Activated CD4-positive, alpha-beta T cell treated with anti-CD3 and anti-CD28 coated beads, Interleukin-2, amount 10 ng/mL, durations not matched to agents 24 days and 14 days (primary cell): ENCODE data around the gene SLC1A5. TPM values are rescaled to one million over a fixed set of nuclear protein-coding genes. Genes with fewer than 3 reads are reported as not detected.

Experiments
- DNase-seq: peaks from one replicate; pipeline ENCODE4 v3.0.0; 2022
- H3K27ac Mint-ChIP-seq: one replicate; pipeline ENCODE4 v1.8.0; 2022; ENCODE audit warnings: mild to moderate bottlenecking, mixed read lengths
- H3K27me3 Mint-ChIP-seq: one replicate; pipeline ENCODE4 v1.8.0; 2022; ENCODE audit warnings: mixed read lengths
- H3K36me3 Mint-ChIP-seq: one replicate; pipeline ENCODE4 v1.8.0; 2022; ENCODE audit warnings: low read depth, mild to moderate bottlenecking, mixed read lengths
- H3K4me1 Mint-ChIP-seq: one replicate; pipeline ENCODE4 v1.8.0; 2021; ENCODE audit warnings: mixed read lengths
- H3K4me3 Mint-ChIP-seq: one replicate; pipeline ENCODE4 v1.8.0; 2022; ENCODE audit warnings: mild to moderate bottlenecking, moderate library complexity, mixed read lengths
- H3K9me3 Mint-ChIP-seq: one replicate; pipeline ENCODE4 v1.8.0; 2021; ENCODE audit warnings: mixed read lengths
- intact Hi-C: fragments of 100-400 bp; cut with micrococcal nuclease; formaldehyde crosslinking; loops from one replicate; pipeline ENCODE4 v1.15.1; 2023
- total RNA-seq: library from RNA; stranded (reverse); gene quantifications from 2 replicates; pipeline ENCODE4 v1.2.3, GENCODE V29; 2022

The SLC1A5 gene
- total RNA-seq, 1 donor from 2014 or later, result 224 TPM

DNA sequence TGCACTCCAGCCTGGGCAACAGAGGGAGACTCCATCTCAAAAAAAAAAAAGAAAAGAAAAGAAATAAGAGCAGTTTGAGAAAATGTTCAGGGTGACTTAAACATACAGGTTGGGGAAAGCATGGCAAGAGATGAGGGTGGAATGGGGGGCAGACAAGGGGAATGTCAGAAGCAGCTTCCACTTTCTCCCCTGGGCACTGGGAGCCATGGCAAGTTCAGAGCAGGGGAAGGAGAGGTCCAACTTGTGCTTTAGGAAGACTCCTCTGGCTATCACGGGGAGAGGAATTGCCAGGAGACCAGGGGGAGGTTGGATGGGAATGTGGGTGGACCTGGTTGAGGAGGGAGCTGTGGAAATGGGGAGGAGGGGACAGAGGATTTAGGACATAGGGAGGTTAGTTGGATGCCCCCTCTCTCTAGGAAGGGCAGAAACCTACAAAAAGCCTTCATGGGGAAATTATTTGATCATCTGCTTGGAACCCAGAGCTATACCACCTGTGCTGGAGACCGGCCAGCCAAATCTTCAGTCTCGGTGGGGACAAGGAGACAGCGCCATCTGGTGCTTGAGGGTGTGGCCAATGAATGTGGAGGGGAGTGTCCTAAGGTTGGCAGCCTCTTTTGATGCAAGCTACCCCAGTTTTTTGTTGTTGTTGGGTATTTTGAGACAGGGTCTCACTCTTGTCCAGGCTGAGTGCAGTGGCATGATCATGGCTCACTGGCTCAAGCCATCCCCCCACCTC, 34.8 kb downstream of the SLC1A5 start:
- DNase-seq, result peak; percentile 92
- peaks cover 13% of the 10 kb centered on the region for H3K4me1 Mint-ChIP-seq
- H3K27ac Mint-ChIP-seq, result no peak overlapping the region

DNA sequence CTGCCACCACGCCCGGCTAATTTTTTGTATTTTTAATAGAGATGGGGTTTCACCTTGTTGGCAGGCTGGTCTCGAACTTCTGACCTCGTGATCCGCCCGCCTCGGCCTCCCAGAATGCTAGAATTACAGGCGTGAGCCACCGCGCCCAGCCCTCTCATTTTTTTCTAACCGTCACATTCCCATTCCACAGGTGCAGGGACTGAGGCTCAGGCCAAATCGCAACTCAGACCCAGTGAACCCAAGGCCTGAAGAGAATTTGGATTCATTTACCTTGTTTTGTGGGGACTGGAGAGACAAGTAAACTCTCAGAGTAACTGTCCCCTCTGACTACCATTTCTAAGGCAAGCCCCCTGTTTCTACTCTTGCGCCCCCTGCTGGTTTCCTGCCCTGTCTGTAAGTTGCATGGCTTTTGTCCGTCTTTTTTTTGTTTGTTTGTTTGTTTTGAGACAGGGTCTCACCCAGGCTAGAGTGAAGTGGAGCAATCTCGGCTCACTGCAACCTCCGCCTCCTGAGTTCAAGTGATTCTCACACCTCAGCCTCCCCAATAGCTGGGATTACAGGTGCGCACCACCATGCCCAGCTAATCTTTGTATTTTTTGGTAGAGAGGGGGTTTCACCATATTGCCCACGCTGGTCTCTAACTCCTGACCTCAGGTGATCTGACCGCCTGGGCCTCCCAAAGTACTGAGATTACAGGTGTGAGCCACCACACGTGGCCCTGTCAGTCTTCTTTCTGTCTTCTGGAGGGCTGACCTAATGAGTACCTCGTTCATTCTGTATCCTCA, 39.9 kb downstream of the SLC1A5 start:
- H3K9me3 Mint-ChIP-seq, result no peaks in the 10 kb centered on the region
- peaks cover 27% of the 10 kb centered on the region for H3K4me1 Mint-ChIP-seq
- intact Hi-C loops, result loop anchor here (5.0 kb wide), 1 partner anchor 36 kb away; no protein-coding TSS in a partner anchor
- peak overlapping the region; percentile 32 for H3K4me3 Mint-ChIP-seq
- H3K36me3 Mint-ChIP-seq, result peaks cover 8% of the 10 kb centered on the region
- H3K27ac Mint-ChIP-seq, result peak overlapping the region; percentile 51
- no peaks in the 10 kb centered on the region for H3K27me3 Mint-ChIP-seq
- peak; percentile 92 for DNase-seq

More for the DNA sequence above, 34.8 kb downstream of the SLC1A5 start:
- Mint-ChIP-seq H3K36me3 (peaks cover 10% of the 10 kb centered on the region), H3K27me3 (no peaks in the 10 kb centered on the region), H3K9me3 (no peaks in the 10 kb centered on the region), H3K4me3 (no peak overlapping the region)
- intact Hi-C loops, result loop anchor here (2.0 kb wide), 1 partner anchor 225 kb away; no protein-coding TSS in a partner anchor

DNA sequence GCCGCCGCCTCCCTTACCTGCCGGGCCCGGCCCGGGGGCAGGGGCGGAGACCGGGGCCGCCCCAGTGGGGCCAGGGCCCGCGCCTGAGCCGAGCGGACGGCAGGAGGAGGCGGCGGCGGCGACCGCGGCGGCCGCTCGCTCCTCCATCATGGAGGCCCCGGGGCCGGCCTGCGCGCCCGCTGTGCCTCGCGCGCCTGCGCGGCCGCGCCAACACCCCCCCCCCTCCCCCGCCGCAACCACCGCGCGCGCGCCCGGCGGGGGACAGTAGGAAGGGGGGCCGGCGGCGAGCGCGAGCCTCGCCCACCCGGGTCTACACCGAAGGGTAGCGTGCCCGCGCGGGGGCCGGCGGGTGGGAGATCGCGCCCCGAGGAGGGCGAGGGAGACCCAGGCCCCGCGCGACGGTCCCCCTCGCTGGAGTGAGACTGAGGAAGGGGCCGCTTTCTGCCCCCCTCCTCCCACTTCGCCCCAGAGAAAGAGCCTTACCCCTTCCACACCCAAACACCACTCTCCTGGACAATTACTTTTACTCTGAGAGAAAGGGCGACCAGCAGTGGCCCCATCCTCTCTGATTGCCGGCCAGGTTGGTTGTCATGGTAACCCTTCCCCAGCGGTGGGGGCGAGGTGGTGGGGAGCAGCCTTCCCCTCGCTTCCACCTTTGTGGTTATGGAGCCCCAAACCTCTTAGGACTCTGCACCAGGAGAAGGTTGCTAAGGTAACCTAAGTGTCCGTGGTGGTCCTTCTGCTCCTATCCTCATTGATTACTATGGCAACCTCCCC, 41.9 kb downstream of the SLC1A5 start, which contains the start of gene STRN4:
Gene STRN4, minus strand, starts transcription at position 170 of the 777 bp plus-strand sequence. Its CDS starts 20 bp downstream, at position 150.
- intact Hi-C loops, result loop anchor here (5.0 kb wide), 1 partner anchor 34 kb away; no protein-coding TSS in a partner anchor
- Mint-ChIP-seq H3K9me3 (no peaks in the 10 kb centered on the region), H3K27me3 (no peaks in the 10 kb centered on the region), H3K4me1 (peaks cover 34% of the 10 kb centered on the region), H3K4me3 (peak within 1 kb of the TSS; percentile 93), H3K27ac (peak within 1 kb of the TSS; percentile 91), H3K36me3 (peaks cover 12% of the 10 kb centered on the region)
- peak; percentile 87 for DNase-seq

DNA sequence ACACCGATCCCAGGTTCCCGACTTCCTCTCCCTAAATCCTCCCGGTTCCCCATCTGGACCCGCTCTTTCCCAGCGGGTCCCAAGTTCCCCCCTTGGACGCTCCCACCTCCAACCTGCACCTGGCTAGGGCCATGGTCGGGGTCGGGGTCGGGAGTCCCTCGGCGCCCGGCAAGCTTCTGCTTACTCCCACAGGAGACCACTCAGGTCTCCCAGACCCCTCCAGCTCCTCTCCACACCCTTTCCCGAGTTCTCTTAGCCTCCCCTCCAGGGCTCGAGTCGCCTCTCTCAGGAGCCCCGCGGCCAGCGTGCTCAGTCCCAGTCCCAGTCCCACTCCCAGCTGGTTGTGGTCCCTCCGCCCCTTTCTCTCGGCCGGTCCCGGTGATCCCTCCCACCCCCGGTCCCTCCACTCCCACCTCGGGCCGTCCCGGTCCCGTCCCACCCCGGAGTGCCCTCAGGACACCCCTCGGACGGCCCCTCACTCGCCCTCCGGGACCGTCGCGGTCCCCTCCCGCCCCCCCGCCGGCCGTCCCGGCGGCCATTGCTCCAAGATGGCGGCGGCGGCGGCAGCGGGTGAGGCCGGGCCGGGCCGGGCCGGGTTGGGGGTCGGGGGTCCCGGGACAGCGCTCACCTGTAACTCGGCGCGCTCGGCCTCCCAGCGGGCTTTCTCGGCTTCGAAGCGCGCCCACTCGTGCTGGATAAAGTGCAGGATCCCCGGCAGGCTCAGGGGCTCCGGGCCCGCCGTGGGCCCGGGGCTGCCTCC, 42.7 kb downstream of the SLC1A5 start, which contains the start of gene FKRP:
Gene FKRP, plus strand, starts transcription at position 537 of the 760 bp plus-strand sequence. CDS start 9,394 bp downstream, outside the sequence.
- H3K36me3 Mint-ChIP-seq, result peaks cover 15% of the 10 kb centered on the region
- H3K27ac Mint-ChIP-seq, result peak within 1 kb of the TSS; percentile 91
- H3K9me3 Mint-ChIP-seq, result no peaks in the 10 kb centered on the region
- intact Hi-C loops, result loop anchor here (5.0 kb wide), 1 partner anchor 33 kb away; no protein-coding TSS in a partner anchor
- H3K27me3 Mint-ChIP-seq, result no peaks in the 10 kb centered on the region
- DNase-seq, result peak; percentile 81
- peak within 1 kb of the TSS; percentile 93 for H3K4me3 Mint-ChIP-seq
- peaks cover 37% of the 10 kb centered on the region for H3K4me1 Mint-ChIP-seq

DNA sequence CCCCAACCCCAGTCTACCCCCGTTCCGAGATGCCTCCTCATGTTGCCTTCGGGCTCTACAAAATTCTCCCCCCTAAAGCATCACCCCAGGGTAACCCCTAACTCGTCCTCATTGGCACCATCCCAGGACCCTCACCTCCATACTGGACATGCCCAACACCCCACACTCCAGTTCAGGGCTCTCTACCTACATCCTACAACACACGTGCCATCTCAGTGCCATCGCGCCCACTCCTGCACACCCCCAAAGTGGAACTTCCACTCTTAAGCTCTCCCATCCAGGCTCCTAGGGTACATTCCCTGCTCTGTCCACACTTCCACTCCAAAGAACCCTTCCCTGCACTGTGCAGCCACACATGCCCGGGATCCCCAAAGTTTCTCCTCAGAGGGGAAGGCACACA, 43.4 kb downstream of the SLC1A5 start:
- H3K4me1 Mint-ChIP-seq, result peaks cover 37% of the 10 kb centered on the region

DNA sequence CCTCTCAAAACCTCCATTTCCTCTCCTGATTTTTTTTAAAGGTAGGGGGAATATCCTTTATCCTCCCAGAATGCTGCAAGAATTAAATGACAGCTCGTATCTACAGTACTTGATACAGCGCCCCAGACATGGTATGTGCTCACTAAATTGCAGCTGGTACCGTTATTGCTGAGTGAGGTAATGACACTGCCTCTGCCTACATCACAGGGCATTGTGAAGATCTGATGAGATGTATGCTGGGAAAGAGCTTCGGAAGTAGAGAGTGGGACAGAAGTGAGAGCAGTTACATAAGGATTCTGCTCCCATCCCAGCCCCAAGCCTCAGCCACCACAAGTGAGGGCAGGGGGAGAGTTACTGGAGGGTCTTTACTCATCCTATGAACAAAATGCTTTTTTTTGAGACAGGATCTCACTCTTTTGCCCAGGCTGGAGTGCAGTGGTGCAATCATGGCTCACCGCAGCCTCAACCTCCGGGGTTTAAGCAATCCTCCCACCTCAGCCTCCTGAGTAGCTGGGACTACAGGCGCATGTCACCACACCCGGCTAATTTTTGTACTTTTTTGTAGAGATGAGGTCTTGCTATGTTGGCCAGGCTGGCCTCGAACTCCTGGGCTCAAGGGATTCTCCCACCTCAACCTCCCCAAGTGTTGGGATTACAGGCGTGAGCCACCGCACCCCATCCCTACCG, 44.2 kb downstream of the SLC1A5 start:
- peaks cover 38% of the 10 kb centered on the region for H3K4me1 Mint-ChIP-seq
- no peak overlapping the region for H3K27ac Mint-ChIP-seq
- H3K4me3 Mint-ChIP-seq, result peak overlapping the region; percentile 93
- H3K9me3 Mint-ChIP-seq, result no peaks in the 10 kb centered on the region
- peaks cover 16% of the 10 kb centered on the region for H3K36me3 Mint-ChIP-seq
- intact Hi-C loops, result no loop called here
- DNase-seq, result no peak
- no peaks in the 10 kb centered on the region for H3K27me3 Mint-ChIP-seq

More for the DNA sequence above, 43.4 kb downstream of the SLC1A5 start:
- H3K27ac Mint-ChIP-seq, result peak overlapping the region; percentile 91
- DNase-seq, result no peak
- peaks cover 15% of the 10 kb centered on the region for H3K36me3 Mint-ChIP-seq
- no peaks in the 10 kb centered on the region for H3K9me3 Mint-ChIP-seq
- no peaks in the 10 kb centered on the region for H3K27me3 Mint-ChIP-seq
- intact Hi-C loops, result loop anchor here (5.0 kb wide), 1 partner anchor 33 kb away; no protein-coding TSS in a partner anchor
- peak overlapping the region; percentile 93 for H3K4me3 Mint-ChIP-seq

DNA sequence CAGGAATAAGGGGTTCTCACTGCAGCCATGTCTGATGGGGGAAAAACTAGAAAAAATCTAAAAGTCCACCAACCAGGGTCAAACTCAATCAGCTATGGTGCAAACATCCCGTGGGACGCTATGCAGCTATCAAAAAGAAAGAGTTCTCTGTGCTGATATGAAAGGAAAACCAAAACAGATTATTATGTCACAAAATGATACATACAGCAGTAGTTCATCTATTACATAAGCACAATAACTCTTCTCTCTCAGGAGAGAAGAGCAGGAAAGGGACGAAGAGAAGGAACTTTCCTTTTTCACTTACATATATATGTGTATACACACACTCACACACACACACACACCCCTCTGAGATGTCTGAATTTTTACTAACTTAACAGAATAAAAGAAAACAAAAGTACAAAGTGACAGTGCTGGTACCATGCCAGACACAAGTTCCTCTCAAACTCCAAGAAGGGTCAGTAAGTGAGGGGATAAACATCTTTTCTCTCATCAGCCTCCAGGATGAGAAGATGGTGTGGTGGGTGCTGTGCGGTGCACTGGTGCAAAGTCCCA, 45.4 kb downstream of the SLC1A5 start:
- no peaks in the 10 kb centered on the region for H3K9me3 Mint-ChIP-seq
- H3K27ac Mint-ChIP-seq, result peak overlapping the region; percentile 53
- no peak overlapping the region for H3K4me3 Mint-ChIP-seq
- intact Hi-C loops, result no loop called here
- peaks cover 34% of the 10 kb centered on the region for H3K4me1 Mint-ChIP-seq
- DNase-seq, result no peak
- H3K36me3 Mint-ChIP-seq, result peaks cover 18% of the 10 kb centered on the region
- no peaks in the 10 kb centered on the region for H3K27me3 Mint-ChIP-seq

DNA sequence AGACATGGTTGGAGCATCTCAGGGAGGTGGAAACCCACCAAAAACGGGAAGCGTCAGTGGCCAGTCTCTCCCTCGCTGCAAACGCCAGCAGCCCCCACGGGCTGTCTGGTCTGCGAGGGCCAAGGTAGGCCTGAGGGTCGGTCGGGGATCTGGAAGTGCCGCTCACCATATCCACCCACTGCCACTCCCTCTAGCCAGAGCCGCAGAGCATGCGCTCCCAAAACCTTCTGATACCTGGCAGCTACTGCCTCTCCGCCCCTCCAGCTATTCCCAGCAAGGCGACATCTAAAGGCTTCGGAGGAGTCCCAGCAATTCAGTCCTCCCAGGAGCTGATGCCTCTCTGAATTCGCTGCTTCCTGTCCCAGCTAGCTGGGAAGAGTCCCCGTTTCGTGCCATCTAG, 46.9 kb downstream of the SLC1A5 start:
- H3K4me3 Mint-ChIP-seq, result no peak overlapping the region
- intact Hi-C loops, result no loop called here
- peaks cover 28% of the 10 kb centered on the region for H3K4me1 Mint-ChIP-seq
- H3K27me3 Mint-ChIP-seq, result no peaks in the 10 kb centered on the region
- DNase-seq, result no peak
- no peak overlapping the region for H3K27ac Mint-ChIP-seq
- no peaks in the 10 kb centered on the region for H3K9me3 Mint-ChIP-seq
- H3K36me3 Mint-ChIP-seq, result peaks cover 30% of the 10 kb centered on the region

DNA sequence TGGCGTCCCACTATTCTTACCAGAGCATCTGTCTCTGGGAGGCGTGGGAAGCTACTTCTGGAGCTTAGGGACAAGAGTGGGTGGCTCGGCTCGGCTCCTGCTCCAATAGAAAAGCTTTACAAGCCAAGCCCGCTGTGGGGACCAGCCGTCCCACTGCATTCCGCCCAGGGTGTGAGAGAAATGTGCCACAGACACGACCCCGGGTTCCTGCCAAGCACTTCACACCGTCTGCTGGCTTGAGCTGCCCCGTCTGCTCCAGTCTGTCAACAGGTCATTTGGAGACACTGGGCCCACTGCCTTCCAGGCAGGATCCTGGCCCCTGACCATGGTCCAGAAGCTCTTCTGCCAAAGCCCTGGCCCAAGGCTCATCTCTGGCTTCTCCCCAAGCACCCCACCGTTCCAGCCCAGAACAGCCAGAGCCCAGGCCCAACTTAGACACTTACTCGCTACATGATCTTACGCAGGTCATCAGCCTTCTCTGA, 49.1 kb downstream of the SLC1A5 start:
- H3K27me3 Mint-ChIP-seq, result no peaks in the 10 kb centered on the region
- H3K9me3 Mint-ChIP-seq, result no peaks in the 10 kb centered on the region
- no peak for DNase-seq
- H3K27ac Mint-ChIP-seq, result no peak overlapping the region
- H3K36me3 Mint-ChIP-seq, result peaks cover 30% of the 10 kb centered on the region
- intact Hi-C loops, result no loop called here
- H3K4me1 Mint-ChIP-seq, result peaks cover 20% of the 10 kb centered on the region
- no peak overlapping the region for H3K4me3 Mint-ChIP-seq

DNA sequence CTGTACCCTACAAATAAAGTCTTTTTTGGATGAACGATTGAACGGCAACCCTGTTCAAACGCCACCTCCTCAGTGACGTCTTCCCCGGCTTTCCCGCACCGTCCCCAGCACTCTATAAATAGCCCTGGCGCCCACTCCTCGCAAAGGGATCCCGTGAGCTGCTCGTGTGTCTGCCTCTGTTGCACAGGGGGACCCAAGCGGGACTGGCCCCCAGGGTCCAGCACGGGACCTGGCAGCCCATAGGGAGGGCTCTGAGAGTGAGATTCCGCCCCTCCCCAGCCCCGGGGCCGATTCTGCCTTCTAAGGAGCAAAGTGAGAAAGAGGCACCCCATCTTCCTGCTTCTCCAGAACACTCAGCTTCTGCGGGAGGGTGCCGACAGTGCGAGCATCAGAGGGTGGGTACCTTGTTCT, 50.6 kb downstream of the SLC1A5 start:
- peaks cover 10% of the 10 kb centered on the region for H3K4me1 Mint-ChIP-seq
- no peak for DNase-seq
- H3K4me3 Mint-ChIP-seq, result no peak overlapping the region
- no peaks in the 10 kb centered on the region for H3K9me3 Mint-ChIP-seq
- peaks cover 39% of the 10 kb centered on the region for H3K36me3 Mint-ChIP-seq
- intact Hi-C loops, result no loop called here
- H3K27me3 Mint-ChIP-seq, result no peaks in the 10 kb centered on the region
- H3K27ac Mint-ChIP-seq, result no peak overlapping the region

DNA sequence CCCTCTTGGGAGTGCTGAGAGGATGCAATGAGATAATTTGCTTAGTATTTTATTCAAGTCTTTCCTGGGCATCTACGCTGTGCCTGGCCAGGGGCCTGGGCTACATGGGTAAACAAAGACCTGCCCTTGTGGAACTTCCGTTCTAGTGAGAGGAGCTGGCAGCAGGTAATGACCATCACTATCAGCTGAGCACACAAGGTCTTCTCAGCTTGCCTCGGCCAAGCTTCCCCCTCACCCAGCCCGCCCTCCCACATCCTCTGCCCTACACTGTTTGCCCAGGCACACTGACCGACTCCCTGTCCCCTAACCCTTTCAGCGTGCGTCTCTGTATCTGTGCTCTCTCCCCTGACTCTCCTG, 51.1 kb downstream of the SLC1A5 start:
- H3K4me3 Mint-ChIP-seq, result no peak overlapping the region
- intact Hi-C loops, result no loop called here
- no peak for DNase-seq
- peaks cover 42% of the 10 kb centered on the region for H3K36me3 Mint-ChIP-seq
- peaks cover 8% of the 10 kb centered on the region for H3K4me1 Mint-ChIP-seq
- H3K27me3 Mint-ChIP-seq, result no peaks in the 10 kb centered on the region
- no peak overlapping the region for H3K27ac Mint-ChIP-seq
- H3K9me3 Mint-ChIP-seq, result no peaks in the 10 kb centered on the region
